Esophagus muscularis mucosa (tissue), 4 donors: ENCODE measurements around the gene TRAPPC3L.

ENCODE experiments used
- CTCF ChIP-seq, 3 experiments: fragments of 200-600 bp in 2 of 3; fragments of 450-650 bp in 1 of 3; sonication (generic) in 2 of 3; IDR thresholded peaks; one replicate each; pipeline ENCODE4 v1.5.1; 2017 to 2019; ENCODE audit warnings: antibody characterized with exemption in 3 of 3, mild to moderate bottlenecking in 2 of 3, moderate library complexity in 1 of 3
- EP300 ChIP-seq: sonication (generic); formaldehyde crosslinking; IDR thresholded peaks from one replicate; pipeline ENCODE4 v1.6.1; 2017; ENCODE audit warnings: antibody characterized with exemption
- POLR2A ChIP-seq: fragments of 450-650 bp; IDR thresholded peaks from one replicate; pipeline ENCODE4 v1.6.1; 2017; ENCODE audit warnings: antibody characterized with exemption, moderate library complexity, mild to moderate bottlenecking, low read depth

GRCh38 chr6:116550796-116551195 lies 5.3 kb upstream of the TRAPPC3L start:
- TF ChIP-seq EP300 (no peak), CTCF (IDR thresholded peaks at IDR 0.05) (no peak), POLR2A (no peak)
